K562 (cell line): ENCODE data around the gene STON2. TPM values are rescaled to one million over a fixed set of nuclear protein-coding genes. Genes with fewer than 3 reads are reported as not detected.

Experiments
- ATAC-seq: fragments of 200-7000 bp; cut with Tn5 transposase; 3 replicates; pipeline ENCODE4 v1.9.1; 2020; ENCODE audit warnings: moderate library complexity
- BruUV-seq: library from RNA; stranded (reverse); fragments of 400-500 nt; replicated peaks from 2 replicates; lab custom pipeline; 2021; lab: Mats Ljungman, UMichigan
- CTCF ChIA-PET: fragments of 300-600 bp; formaldehyde crosslinking; extraction: SDS; loops from one replicate; lab custom pipeline; 2021; ENCODE audit warnings: low intra/inter-chr PET ratio; lab: Yijun Ruan, JAX
- POLR2A ChIA-PET: fragments of 300-600, 350-650 bp; sonication (Branson Sonifier 250); formaldehyde crosslinking; extraction: SDS; loops from one replicate; lab custom pipeline; 2021; ENCODE audit warnings: antibody characterized with exemption, inconsistent platforms; lab: Yijun Ruan, JAX
- DNase-seq, 4 experiments: peaks; one replicate each; pipeline versions ENCODE4 v3.0.0 to v3.0.0-alpha.2; 2011 to 2018; ENCODE audit warnings: low spot score in 3 of 4, mixed read lengths in 3 of 4; ENCODE audit errors: extremely low read depth in 1 of 4
- FAIRE-seq: peaks from 2 replicates; lab custom pipeline; 2011; peaks lifted over from hg19 to GRCh38; lab: Jason Lieb, UNC
- H2AFZ ChIP-seq: 2 replicates; pipeline ENCODE4 v1.6.0; 2011; ENCODE audit warnings: low read depth, low read length, control low read depth, inconsistent platforms
- H3K27ac ChIP-seq: fragments of 200-600 bp; 3 replicates; pipeline ENCODE4 v1.8.0; 2011; ENCODE audit warnings: low read depth, mild to moderate bottlenecking, control low read depth, inconsistent platforms, low read length, moderate library complexity, mixed read lengths; ENCODE audit errors: extremely low read depth
- H3K27me3 ChIP-seq, 2 experiments: fragments of 300-600 bp in 1 of 2; 2 replicates in 1 of 2; 3 replicates in 1 of 2; pipeline versions ENCODE4 v1.6.0 to v1.8.0; 2011; ENCODE audit warnings: inconsistent platforms in 2 of 2, low read length in 2 of 2, mild to moderate bottlenecking in 1 of 2, mixed read lengths in 1 of 2, moderate library complexity in 1 of 2; ENCODE audit not compliant: control insufficient read depth in 2 of 2, insufficient read depth in 2 of 2
- H3K36me3 ChIP-seq: fragments of 300-600 bp; 3 replicates; pipeline ENCODE4 v1.8.0; 2011; ENCODE audit warnings: mild to moderate bottlenecking, low read length, inconsistent platforms; ENCODE audit not compliant: control insufficient read depth, insufficient read depth
- H3K4me1 ChIP-seq, 2 experiments: fragments of 200-600 bp in 1 of 2; replicated peaks in 1 of 2; 2 replicates in 1 of 2; 3 replicates in 1 of 2; pipeline versions ENCODE4 v1.5.1 to v1.8.0; 2011; ENCODE audit warnings: inconsistent platforms in 2 of 2, low read length in 2 of 2, mild to moderate bottlenecking in 1 of 2, mixed read lengths in 1 of 2, moderate library complexity in 1 of 2; ENCODE audit not compliant: control insufficient read depth in 2 of 2, insufficient read depth in 2 of 2
- H3K4me2 ChIP-seq: 2 replicates; pipeline ENCODE4 v1.6.1; 2011; ENCODE audit warnings: low read length, control low read depth, inconsistent platforms, mixed read lengths; ENCODE audit not compliant: insufficient read depth
- H3K4me3 ChIP-seq: fragments of 200-600 bp; sonication (generic), shearing (Covaris generic); 2 replicates; pipeline ENCODE4 v1.5.1; 2016; ENCODE audit warnings: control low read depth, inconsistent platforms
- H3K79me2 ChIP-seq: fragments of 200-600 bp; 3 replicates; pipeline ENCODE4 v1.8.0; 2011; ENCODE audit warnings: low read length, inconsistent platforms; ENCODE audit not compliant: control insufficient read depth, insufficient read depth
- H3K9ac ChIP-seq, 2 experiments: 2 replicates each; pipeline versions ENCODE4 v1.6.0 to v1.6.1; 2011; ENCODE audit warnings: low read depth in 2 of 2, low read length in 2 of 2, control low read depth in 1 of 2, inconsistent platforms in 1 of 2, mild to moderate bottlenecking in 1 of 2, mixed read lengths in 1 of 2; ENCODE audit not compliant: insufficient read depth in 1 of 2
- H3K9me1 ChIP-seq: one replicate; pipeline ENCODE4 v1.6.0; 2011; ENCODE audit warnings: inconsistent platforms, mild to moderate bottlenecking, low read length, moderate library complexity; ENCODE audit not compliant: control insufficient read depth, insufficient read depth
- H3K9me3 ChIP-seq: replicated peaks from 2 replicates; pipeline ENCODE4 v1.5.1; 2011; ENCODE audit warnings: low read depth, low read length, inconsistent platforms; ENCODE audit not compliant: control insufficient read depth, insufficient read depth
- H4K20me1 ChIP-seq: replicated peaks from 2 replicates; pipeline ENCODE4 v1.6.1; 2011; ENCODE audit warnings: low read length, inconsistent platforms, mixed read lengths; ENCODE audit not compliant: control insufficient read depth, insufficient read depth
- BACH1 ChIP-seq: fragments of 200-800 bp; sonication (Bioruptor generic); IDR thresholded peaks from 2 replicates; pipeline ENCODE4 v1.6.1; 2016; ENCODE audit warnings: missing genetic modification characterization, missing compliant biosample characterization
- BRD9 ChIP-seq: fragments of 450-650 bp; IDR thresholded peaks from 2 replicates; pipeline ENCODE4 v1.6.1; 2018; ENCODE audit warnings: low read depth; ENCODE audit not compliant: partially characterized antibody
- DLX4 ChIP-seq: fragments of 250-450 bp; sonication (Bioruptor Pico); IDR thresholded peaks from 2 replicates; pipeline ENCODE4 v1.6.1; 2021; ENCODE audit warnings: mild to moderate bottlenecking
- E4F1 ChIP-seq: fragments of 250-450 bp; sonication (Bioruptor Pico); IDR thresholded peaks from 2 replicates; pipeline ENCODE4 v1.5.0; 2021; ENCODE audit warnings: mild to moderate bottlenecking, borderline replicate concordance
- HNRNPK ChIP-seq: fragments of 200-400 bp; formaldehyde crosslinking; IDR thresholded peaks from one replicate; pipeline ENCODE4 v1.6.1; 2018; ENCODE audit warnings: mild to moderate bottlenecking, low read depth, low read length; ENCODE audit not compliant: poor library complexity, severe bottlenecking
- ILF3 ChIP-seq: fragments of 450-650 bp; IDR thresholded peaks from 2 replicates; pipeline ENCODE4 v1.6.1; 2018; ENCODE audit warnings: antibody characterized with exemption, mild to moderate bottlenecking, moderate library complexity, borderline replicate concordance
- MCM7 ChIP-seq, 2 experiments: fragments of 450-650 bp; IDR thresholded peaks; 2 replicates each; pipeline ENCODE4 v1.6.1; 2016 to 2018
- MYC ChIP-seq, 2 experiments: fragments of 250-450 bp in 1 of 2; sonication (Bioruptor Pico) in 1 of 2; IDR thresholded peaks; 2 replicates each; pipeline versions ENCODE4 v1.5.1 to v1.6.1; 2012 to 2021; ENCODE audit warnings: low read depth in 2 of 2, borderline replicate concordance in 1 of 2, improper control_type of control experiment in 1 of 2, low read length in 1 of 2, mild to moderate bottlenecking in 1 of 2, moderate library complexity in 1 of 2
- NFRKB ChIP-seq: fragments of 450-650 bp; IDR thresholded peaks from 2 replicates; pipeline ENCODE4 v1.6.1; 2016; ENCODE audit warnings: low read depth
- NFXL1 ChIP-seq: fragments of 450-650 bp; formaldehyde crosslinking; IDR thresholded peaks from 2 replicates; pipeline ENCODE4 v1.4.0; 2021; ENCODE audit warnings: mild to moderate bottlenecking
- NR4A1 ChIP-seq, 2 experiments: fragments of 250-450 bp in 1 of 2; fragments of 450-650 bp in 1 of 2; sonication (Bioruptor Pico) in 1 of 2; IDR thresholded peaks; 2 replicates each; pipeline versions ENCODE4 v1.4.0 to v1.6.1; 2016 to 2020; ENCODE audit warnings: mild to moderate bottlenecking in 2 of 2, missing compliant biosample characterization in 1 of 2, missing genetic modification characterization in 1 of 2, moderate library complexity in 1 of 2
- OTX1 ChIP-seq: fragments of 450-650 bp; formaldehyde crosslinking; IDR thresholded peaks from 2 replicates; pipeline ENCODE4 v1.4.0; 2022; ENCODE audit warnings: mild to moderate bottlenecking
- ZHX1 ChIP-seq: fragments of 150-350 bp; conservative IDR thresholded peaks from 2 replicates; pipeline ENCODE4 v1.6.1; 2014; ENCODE audit warnings: low read length
- ZNF184 ChIP-seq: sonication (generic); formaldehyde crosslinking; IDR thresholded peaks from 2 replicates; pipeline ENCODE4 v1.5.0; 2020; ENCODE audit warnings: missing genetic modification reagents
- ZNF668 ChIP-seq: fragments of 250-450 bp; sonication (Bioruptor Pico); IDR thresholded peaks from 2 replicates; pipeline ENCODE4 v1.8.0; 2022; ENCODE audit warnings: mild to moderate bottlenecking, inconsistent platforms
- WGBS: fragments of 100-300 bp; shearing (Covaris generic); methylation state at CpG from one replicate; pipeline ENCODE4 v1.1.6; 2016; ENCODE audit warnings: low coverage, mixed read lengths; ENCODE audit not compliant: insufficient coverage; ENCODE audit errors: missing lambda C conversion rate; 5-methylcytosine and 5-hydroxymethylcytosine counted together
- in situ Hi-C: fragments of 300-500 bp; cut with MboI; formaldehyde crosslinking; loops from 4 replicates; pipeline ENCODE4 v1.15.0; 2018; ENCODE audit warnings: inconsistent platforms, mixed read lengths
- intact Hi-C: fragments of 100-400 bp; cut with micrococcal nuclease; formaldehyde crosslinking; loops from 2 replicates; pipeline ENCODE4 v1.14.2; 2022
- polyA plus RNA-seq, 8 experiments: library from polyadenylated mRNA; depleted of rRNA in 4 of 8; stranded (reverse) in 5 of 8; unstranded in 3 of 8; fragments of >200 nt; fragmentation: Nextera tagmentation in 2 of 8; fragmentation: Illumina TruSeq in 1 of 8; extraction: Ambion mirVana in 2 of 8; extraction: Trizol in 1 of 8; gene quantifications; 2 replicates each; pipeline versions ENCODE4 v1.2.1 to v1.2.3, GENCODE V29; 2011 to 2014; ENCODE audit warnings: inconsistent platforms in 1 of 8, missing spikeins in 1 of 8
- total RNA-seq, 7 experiments: library from RNA; depleted of rRNA in 6 of 7; stranded (reverse); fragments of >200 nt in 6 of 7; fragmentation: Illumina TruSeq in 2 of 7; extraction: Trizol in 2 of 7; gene quantifications; 2 replicates each; pipeline versions ENCODE4 v1.2.1 to v1.2.3, GENCODE V29; 2011 to 2021; ENCODE audit warnings: low replicate concordance in 1 of 7

Gene STON2
- total and polyA plus RNA-seq, 9 of the 15 experiments (the other 6 are each of a cell fraction or from before 2014, with no cell fraction given), result 7.8 to 99.3 (median 53.5) TPM

- FAIRE-seq (no peak), ATAC-seq (no peak), DNase-seq (no peak)
- no peak overlapping the region for H3K27ac ChIP-seq
- H3K27me3 ChIP-seq, result no peaks in the 10 kb centered on the region
- H4K20me1 ChIP-seq, result no peaks in the 10 kb centered on the region
- ChIA-PET CTCF (no interaction called here), POLR2A (interaction anchor here (0.6 kb wide), 1 partner anchor 11 kb away, joined by 4 read pairs; no protein-coding TSS in a partner anchor)
- no peak overlapping the region for H3K9ac ChIP-seq
- H3K9me3 ChIP-seq, result no peaks in the 10 kb centered on the region
- no peak overlapping the region for H3K4me3 ChIP-seq
- 0 out of 2 replicates have a peak overlapping the region, but pooled peaks have one; percentile 16 for H2AFZ ChIP-seq
- H3K4me2 ChIP-seq, result no peak overlapping the region
- in situ Hi-C loops (no loop called here), intact Hi-C loops (no loop called here)
- peaks cover 0 to 6% of the 10 kb centered on the region in 2 experiments; a peak in 3 of 5 replicates for H3K4me1 ChIP-seq
- WGBS, result 64% methylated on average over 2 of the region's 3 CpGs
- no peaks in the 10 kb centered on the region for H3K9me1 ChIP-seq
- BruUV-seq, result no TSS peak
- no peaks in the 10 kb centered on the region for H3K36me3 ChIP-seq
- no peaks in the 10 kb centered on the region for H3K79me2 ChIP-seq
- TF ChIP-seq NFXL1 (CRISPR knock-in tag), result no peak
- no peak for TF ChIP-seq BRD9
- TF ChIP-seq E4F1, result no peak
- no peak for TF ChIP-seq NR4A1 (CRISPR knock-in tag; IDR thresholded peaks at IDR 0.05)
- TF ChIP-seq NR4A1 (tag; IDR thresholded peaks at IDR 0.05), result no peak
- no peak for TF ChIP-seq ZNF184 (CRISPR knock-in tag)
- TF ChIP-seq NFRKB, result no peak
- no peak for TF ChIP-seq ILF3
- TF ChIP-seq BACH1 (tag), result no peak
- TF ChIP-seq MCM7 (IDR thresholded peaks at IDR 0.05), result no peak
- TF ChIP-seq ZHX1, result no peak
- no peak for TF ChIP-seq ZNF668 (CRISPR knock-in tag)
- TF ChIP-seq MYC (IDR thresholded peaks at IDR 0.05; ENCODE audit: low read depth, low read length), result no peak
- TF ChIP-seq MYC (CRISPR knock-in tag; IDR thresholded peaks at IDR 0.05; ENCODE audit: borderline replicate concordance, low read depth), result no peak
- no peak for TF ChIP-seq HNRNPK
- TF ChIP-seq OTX1, result no peak
- TF ChIP-seq DLX4 (CRISPR knock-in tag), result no peak
These were observed 47.1 kb upstream of the STON2 start for GRCh38 chr14:81447021-81447764.
